GM23338 (cell line): ENCODE results near the gene LYRM2. TPM values are rescaled to one million over a fixed set of nuclear protein-coding genes. Genes with fewer than 3 reads are reported as not detected.

Experiments used
- ATAC-seq: fragments of 200-7000 bp; cut with Tn5 transposase; 3 replicates; pipeline ENCODE4 v1.9.1; 2020
- DNase-seq: peaks from one replicate; pipeline ENCODE4 v3.0.0-alpha.2; 2015; ENCODE audit warnings: low spot score
- H2AFZ ChIP-seq: fragments of 200-600 bp; sonication (generic); 2 replicates; pipeline ENCODE4 v1.8.0; 2016; ENCODE audit warnings: antibody characterized with exemption, mild to moderate bottlenecking, moderate library complexity
- H3F3A ChIP-seq: fragments of 200-600 bp; sonication (generic); replicated peaks from 2 replicates; pipeline ENCODE4 v1.8.0; 2017; ENCODE audit warnings: antibody characterized with exemption, mixed run types, low read depth
- H3K27ac ChIP-seq: fragments of 200-600 bp; sonication (generic); 2 replicates; pipeline ENCODE4 v1.6.1; 2016; ENCODE audit warnings: low read depth
- H3K27me3 ChIP-seq: fragments of 200-600 bp; sonication (generic); 2 replicates; pipeline ENCODE4 v1.8.0; 2016; ENCODE audit warnings: mild to moderate bottlenecking, mixed run types, moderate library complexity; ENCODE audit not compliant: insufficient read depth
- H3K36me3 ChIP-seq: fragments of 200-600 bp; sonication (generic); 2 replicates; pipeline ENCODE4 v1.8.0; 2016; ENCODE audit warnings: mild to moderate bottlenecking; ENCODE audit not compliant: insufficient read depth
- H3K4me1 ChIP-seq: fragments of 200-600 bp; sonication (generic); 2 replicates; pipeline ENCODE4 v1.8.0; 2016; ENCODE audit warnings: mild to moderate bottlenecking, moderate library complexity; ENCODE audit not compliant: insufficient read depth
- H3K4me2 ChIP-seq: fragments of 200-600 bp; sonication (generic); 2 replicates; pipeline ENCODE4 v1.7.1; 2017; ENCODE audit warnings: mixed run types
- H3K4me3 ChIP-seq: fragments of 200-600 bp; sonication (generic); 2 replicates; pipeline ENCODE4 v1.6.1; 2016; ENCODE audit warnings: mixed run types
- H3K79me2 ChIP-seq: fragments of 200-600 bp; sonication (generic); replicated peaks from 2 replicates; pipeline ENCODE4 v1.8.0; 2017; ENCODE audit warnings: mild to moderate bottlenecking; ENCODE audit not compliant: insufficient read depth
- H3K9me2 ChIP-seq: fragments of 200-600 bp; sonication (generic); 2 replicates; pipeline ENCODE4 v1.8.0; 2017; ENCODE audit not compliant: insufficient read depth
- H4K20me1 ChIP-seq: fragments of 200-600 bp; sonication (generic); replicated peaks from 2 replicates; pipeline ENCODE4 v1.8.0; 2017; ENCODE audit warnings: mild to moderate bottlenecking; ENCODE audit not compliant: insufficient read depth
- H3K27ac Mint-ChIP-seq: 2 replicates; pipeline ENCODE4 v1.8.0; 2020; ENCODE audit warnings: inconsistent platforms, mild to moderate bottlenecking, moderate library complexity, mixed read lengths
- H3K27me3 Mint-ChIP-seq: 3 replicates; pipeline ENCODE4 v1.8.0; 2022; ENCODE audit warnings: low read depth, mild to moderate bottlenecking, moderate library complexity, mixed read lengths, inconsistent platforms; ENCODE audit not compliant: insufficient read depth, poor library complexity
- H3K36me3 Mint-ChIP-seq: 3 replicates; pipeline ENCODE4 v1.8.0; 2021; ENCODE audit warnings: low read depth, mild to moderate bottlenecking, inconsistent platforms, moderate library complexity, mixed read lengths
- H3K4me1 Mint-ChIP-seq: 3 replicates; pipeline ENCODE4 v1.8.0; 2020; ENCODE audit warnings: mild to moderate bottlenecking, inconsistent platforms, mixed read lengths
- H3K4me3 Mint-ChIP-seq: 3 replicates; pipeline ENCODE4 v1.8.0; 2021; ENCODE audit warnings: moderate library complexity, mild to moderate bottlenecking, inconsistent platforms, mixed read lengths
- H3K9me3 Mint-ChIP-seq: 3 replicates; pipeline ENCODE4 v1.8.0; 2020; ENCODE audit warnings: moderate library complexity, mild to moderate bottlenecking, inconsistent platforms, mixed read lengths
- EZH2 ChIP-seq: fragments of 200-600 bp; sonication (generic); IDR thresholded peaks from one replicate; pipeline ENCODE4 v1.8.0; 2017; ENCODE audit warnings: antibody characterized with exemption, mild to moderate bottlenecking, low read depth; ENCODE audit not compliant: unreplicated experiment
- NANOG ChIP-seq: IDR thresholded peaks from 2 replicates; pipeline ENCODE4 v1.6.1; 2016; ENCODE audit warnings: antibody characterized with exemption, borderline replicate concordance
- ZNF331 ChIP-seq: fragments of 250-450 bp; sonication (Bioruptor Pico); IDR thresholded peaks from 2 replicates; pipeline ENCODE4 v1.5.0; 2020; ENCODE audit warnings: low read depth, mild to moderate bottlenecking, moderate library complexity
- polyA plus RNA-seq: library from polyadenylated mRNA; unstranded; fragments of >200 nt; fragmentation: Nextera tagmentation; extraction: Ambion mirVana; gene quantifications from 2 replicates; pipeline ENCODE4 v1.2.1, GENCODE V29; 2016
- total RNA-seq: library from RNA; depleted of rRNA; stranded (reverse); fragments of >200 nt; shearing (Covaris generic); gene quantifications from 2 replicates; pipeline ENCODE4 v1.2.3, GENCODE V29; 2014
- TF ChIP-seq, protein P1 (sequence below), 2 experiments: fragments of 200-600 bp in 1 of 2; sonication (generic) in 1 of 2; conservative IDR thresholded peaks; 2 replicates each; pipeline versions ENCODE4 v1.5.1 to v1.6.1; 2016 to 2017; ENCODE audit warnings: antibody characterized with exemption in 2 of 2, low read depth in 2 of 2, mild to moderate bottlenecking in 2 of 2, moderate library complexity in 1 of 2
- TF ChIP-seq, protein P2 (sequence below): fragments of 250-450 bp; sonication (Bioruptor Pico); IDR thresholded peaks from 2 replicates; pipeline ENCODE4 v1.5.0; 2020; ENCODE audit warnings: mild to moderate bottlenecking, moderate library complexity

Gene LYRM2
- total and polyA plus RNA-seq, 2 experiments from 2014 or later: 20.3 to 67.3 TPM

DNA sequence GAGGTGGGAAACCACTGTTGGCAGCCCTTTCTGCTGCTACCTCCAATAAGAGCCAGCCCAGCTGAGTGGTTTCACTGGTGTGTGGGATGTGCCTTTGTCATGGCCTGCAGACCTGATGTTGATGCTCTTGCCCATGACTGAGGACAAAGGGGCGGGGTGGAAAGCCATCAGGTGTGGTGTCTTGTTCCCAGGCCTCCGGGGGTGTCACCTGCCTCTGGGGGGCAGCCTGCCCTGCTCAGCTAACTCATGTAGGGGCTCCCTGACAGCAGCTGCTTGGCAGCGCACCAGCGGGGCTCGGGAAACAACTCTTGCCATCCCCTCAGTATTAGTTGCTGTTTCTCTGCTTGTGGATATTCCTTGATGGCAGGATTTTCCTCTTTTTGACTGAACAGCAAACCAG lies 91.3 kb downstream of the LYRM2 start:
- Mint-ChIP-seq H3K27ac (no peak overlapping the region), H3K27me3 (no peaks in the 10 kb centered on the region), H3K36me3 (no peaks in the 10 kb centered on the region), H3K4me3 (no peak overlapping the region), H3K4me1 (peaks cover 9% of the 10 kb centered on the region), H3K9me3 (no peaks in the 10 kb centered on the region)
- H3K79me2 ChIP-seq: no peaks in the 10 kb centered on the region
- no peak overlapping the region for H3K4me2 ChIP-seq
- H3K4me1 ChIP-seq: no peaks in the 10 kb centered on the region
- H3F3A ChIP-seq: no peaks in the 10 kb centered on the region
- no peaks in the 10 kb centered on the region for H3K9me2 ChIP-seq
- H3K27ac ChIP-seq: no peak overlapping the region
- no peak overlapping the region for H2AFZ ChIP-seq
- no peak overlapping the region for H3K4me3 ChIP-seq
- TF ChIP-seq NANOG (no peak), EZH2 (no peak), ZNF331 (CRISPR knock-in tag) (no peak)
- TF ChIP-seq, protein P1, sequence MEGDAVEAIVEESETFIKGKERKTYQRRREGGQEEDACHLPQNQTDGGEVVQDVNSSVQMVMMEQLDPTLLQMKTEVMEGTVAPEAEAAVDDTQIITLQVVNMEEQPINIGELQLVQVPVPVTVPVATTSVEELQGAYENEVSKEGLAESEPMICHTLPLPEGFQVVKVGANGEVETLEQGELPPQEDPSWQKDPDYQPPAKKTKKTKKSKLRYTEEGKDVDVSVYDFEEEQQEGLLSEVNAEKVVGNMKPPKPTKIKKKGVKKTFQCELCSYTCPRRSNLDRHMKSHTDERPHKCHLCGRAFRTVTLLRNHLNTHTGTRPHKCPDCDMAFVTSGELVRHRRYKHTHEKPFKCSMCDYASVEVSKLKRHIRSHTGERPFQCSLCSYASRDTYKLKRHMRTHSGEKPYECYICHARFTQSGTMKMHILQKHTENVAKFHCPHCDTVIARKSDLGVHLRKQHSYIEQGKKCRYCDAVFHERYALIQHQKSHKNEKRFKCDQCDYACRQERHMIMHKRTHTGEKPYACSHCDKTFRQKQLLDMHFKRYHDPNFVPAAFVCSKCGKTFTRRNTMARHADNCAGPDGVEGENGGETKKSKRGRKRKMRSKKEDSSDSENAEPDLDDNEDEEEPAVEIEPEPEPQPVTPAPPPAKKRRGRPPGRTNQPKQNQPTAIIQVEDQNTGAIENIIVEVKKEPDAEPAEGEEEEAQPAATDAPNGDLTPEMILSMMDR (conservative IDR thresholded peaks at IDR 0.05; ENCODE audit: low read depth in 2 of 2): peak in 1 of 2 experiments; percentile 51; a peak in 2 of 4 replicates
- TF ChIP-seq, protein P2, sequence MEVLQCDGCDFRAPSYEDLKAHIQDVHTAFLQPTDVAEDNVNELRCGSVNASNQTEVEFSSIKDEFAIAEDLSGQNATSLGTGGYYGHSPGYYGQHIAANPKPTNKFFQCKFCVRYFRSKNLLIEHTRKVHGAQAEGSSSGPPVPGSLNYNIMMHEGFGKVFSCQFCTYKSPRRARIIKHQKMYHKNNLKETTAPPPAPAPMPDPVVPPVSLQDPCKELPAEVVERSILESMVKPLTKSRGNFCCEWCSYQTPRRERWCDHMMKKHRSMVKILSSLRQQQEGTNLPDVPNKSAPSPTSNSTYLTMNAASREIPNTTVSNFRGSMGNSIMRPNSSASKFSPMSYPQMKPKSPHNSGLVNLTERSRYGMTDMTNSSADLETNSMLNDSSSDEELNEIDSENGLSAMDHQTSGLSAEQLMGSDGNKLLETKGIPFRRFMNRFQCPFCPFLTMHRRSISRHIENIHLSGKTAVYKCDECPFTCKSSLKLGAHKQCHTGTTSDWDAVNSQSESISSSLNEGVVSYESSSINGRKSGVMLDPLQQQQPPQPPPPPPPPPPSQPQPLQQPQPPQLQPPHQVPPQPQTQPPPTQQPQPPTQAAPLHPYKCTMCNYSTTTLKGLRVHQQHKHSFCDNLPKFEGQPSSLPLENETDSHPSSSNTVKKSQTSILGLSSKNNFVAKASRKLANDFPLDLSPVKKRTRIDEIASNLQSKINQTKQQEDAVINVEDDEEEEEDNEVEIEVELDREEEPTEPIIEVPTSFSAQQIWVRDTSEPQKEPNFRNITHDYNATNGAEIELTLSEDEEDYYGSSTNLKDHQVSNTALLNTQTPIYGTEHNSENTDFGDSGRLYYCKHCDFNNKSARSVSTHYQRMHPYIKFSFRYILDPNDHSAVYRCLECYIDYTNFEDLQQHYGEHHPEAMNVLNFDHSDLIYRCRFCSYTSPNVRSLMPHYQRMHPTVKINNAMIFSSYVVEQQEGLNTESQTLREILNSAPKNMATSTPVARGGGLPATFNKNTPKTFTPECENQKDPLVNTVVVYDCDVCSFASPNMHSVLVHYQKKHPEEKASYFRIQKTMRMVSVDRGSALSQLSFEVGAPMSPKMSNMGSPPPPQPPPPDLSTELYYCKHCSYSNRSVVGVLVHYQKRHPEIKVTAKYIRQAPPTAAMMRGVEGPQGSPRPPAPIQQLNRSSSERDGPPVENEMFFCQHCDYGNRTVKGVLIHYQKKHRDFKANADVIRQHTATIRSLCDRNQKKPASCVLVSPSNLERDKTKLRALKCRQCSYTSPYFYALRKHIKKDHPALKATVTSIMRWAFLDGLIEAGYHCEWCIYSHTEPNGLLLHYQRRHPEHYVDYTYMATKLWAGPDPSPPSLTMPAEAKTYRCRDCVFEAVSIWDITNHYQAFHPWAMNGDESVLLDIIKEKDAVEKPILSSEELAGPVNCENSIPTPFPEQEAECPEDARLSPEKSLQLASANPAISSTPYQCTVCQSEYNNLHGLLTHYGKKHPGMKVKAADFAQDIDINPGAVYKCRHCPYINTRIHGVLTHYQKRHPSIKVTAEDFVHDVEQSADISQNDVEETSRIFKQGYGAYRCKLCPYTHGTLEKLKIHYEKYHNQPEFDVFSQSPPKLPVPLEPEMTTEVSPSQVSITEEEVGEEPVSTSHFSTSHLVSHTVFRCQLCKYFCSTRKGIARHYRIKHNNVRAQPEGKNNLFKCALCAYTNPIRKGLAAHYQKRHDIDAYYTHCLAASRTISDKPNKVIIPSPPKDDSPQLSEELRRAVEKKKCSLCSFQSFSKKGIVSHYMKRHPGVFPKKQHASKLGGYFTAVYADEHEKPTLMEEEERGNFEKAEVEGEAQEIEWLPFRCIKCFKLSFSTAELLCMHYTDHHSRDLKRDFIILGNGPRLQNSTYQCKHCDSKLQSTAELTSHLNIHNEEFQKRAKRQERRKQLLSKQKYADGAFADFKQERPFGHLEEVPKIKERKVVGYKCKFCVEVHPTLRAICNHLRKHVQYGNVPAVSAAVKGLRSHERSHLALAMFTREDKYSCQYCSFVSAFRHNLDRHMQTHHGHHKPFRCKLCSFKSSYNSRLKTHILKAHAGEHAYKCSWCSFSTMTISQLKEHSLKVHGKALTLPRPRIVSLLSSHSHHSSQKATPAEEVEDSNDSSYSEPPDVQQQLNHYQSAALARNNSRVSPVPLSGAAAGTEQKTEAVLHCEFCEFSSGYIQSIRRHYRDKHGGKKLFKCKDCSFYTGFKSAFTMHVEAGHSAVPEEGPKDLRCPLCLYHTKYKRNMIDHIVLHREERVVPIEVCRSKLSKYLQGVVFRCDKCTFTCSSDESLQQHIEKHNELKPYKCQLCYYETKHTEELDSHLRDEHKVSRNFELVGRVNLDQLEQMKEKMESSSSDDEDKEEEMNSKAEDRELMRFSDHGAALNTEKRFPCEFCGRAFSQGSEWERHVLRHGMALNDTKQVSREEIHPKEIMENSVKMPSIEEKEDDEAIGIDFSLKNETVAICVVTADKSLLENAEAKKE (CRISPR knock-in tag): no peak
- H4K20me1 ChIP-seq: no peaks in the 10 kb centered on the region; the same call in 1 of the 2 replicates
- H3K36me3 ChIP-seq: no peaks in the 10 kb centered on the region
- DNase-seq (peak; percentile 33), ATAC-seq (peak; percentile 81)
- no peaks in the 10 kb centered on the region for H3K27me3 ChIP-seq
